Measurements from ENCODE around the gene ZNF14.

- TF ChIP-seq EP300 (IDR thresholded peaks at IDR 0.05) (no peak), CEBPB (IDR thresholded peaks at IDR 0.05) (no peak)
Measured at GRCh38 chr19:19668230-19669012, 64.5 kb downstream of the ZNF14 start, which contains the start of gene ZNF101.
